Uterus (tissue), 4 donors: ENCODE measurements around the gene CASP8AP2. TPM values are rescaled to one million over a fixed set of nuclear protein-coding genes. Genes with fewer than 3 reads are reported as not detected.
"Not testable (repeated sequence)": the region's sequence is repeated elsewhere in the genome, so short reads cannot be mapped to it uniquely, and the experiment has no call there.

Source experiments
- DNase-seq, 2 donors: peaks; one replicate each; pipeline ENCODE4 v3.0.0-alpha.2; 2019 to 2020
- H3K27ac ChIP-seq, 2 donors: fragments of 200-600 bp; sonication (generic); 1 replicate in 1 of 2; 2 replicates in 1 of 2; pipeline ENCODE4 v1.5.1; 2016 to 2018
- H3K27me3 ChIP-seq, 2 donors: fragments of 200-600 bp; sonication (generic); one replicate each; pipeline ENCODE4 v1.5.1; 2018 to 2019; ENCODE audit warnings: control low read depth in 1 of 2
- H3K36me3 ChIP-seq, 2 donors: fragments of 200-600 bp; sonication (generic); one replicate each; pipeline ENCODE4 v1.5.1; 2019; ENCODE audit warnings: control low read depth in 1 of 2
- H3K4me1 ChIP-seq, 2 donors: fragments of 200-600 bp; sonication (generic); one replicate each; pipeline ENCODE4 v1.5.1; 2018 to 2019; ENCODE audit warnings: control low read depth in 1 of 2
- H3K4me3 ChIP-seq, 2 donors: fragments of 200-600 bp; sonication (generic); 1 replicate in 1 of 2; 2 replicates in 1 of 2; pipeline ENCODE4 v1.5.1; 2018 to 2019; ENCODE audit warnings: mild to moderate bottlenecking in 1 of 2
- H3K9me3 ChIP-seq, 2 donors: fragments of 200-600 bp; sonication (generic); one replicate each; pipeline ENCODE4 v1.5.1; 2019; ENCODE audit warnings: control low read depth in 1 of 2
- CTCF ChIP-seq, 4 experiments: fragments of 200-600 bp in 2 of 4; fragments of 450-650 bp in 2 of 4; sonication (generic) in 2 of 4; IDR thresholded peaks; one replicate each; pipeline ENCODE4 v1.5.1; 2016 to 2019; ENCODE audit warnings: antibody characterized with exemption in 4 of 4, mild to moderate bottlenecking in 2 of 4, moderate library complexity in 1 of 4
- POLR2A ChIP-seq, 2 donors: fragments of 450-650 bp; IDR thresholded peaks; one replicate each; pipeline ENCODE4 v1.6.1; 2016; ENCODE audit warnings: antibody characterized with exemption in 2 of 2, mild to moderate bottlenecking in 1 of 2, moderate library complexity in 1 of 2
- intact Hi-C: fragments of 100-400 bp; cut with DNase I; formaldehyde crosslinking; loops from one replicate; pipeline ENCODE4 v1.15.1; 2023; ENCODE audit warnings: low total_unique reads
- total RNA-seq, 4 donors: library from RNA; depleted of rRNA in 3 of 4; stranded (reverse); fragments of >200 nt in 3 of 4; gene quantifications; one replicate each; pipeline versions ENCODE4 v1.1.0 to v1.2.4, GENCODE V29; 2014 to 2023
- donor health status: DM: yes; HTN: yes; CAD: no.

The CASP8AP2 gene
- total RNA-seq = 10 to 100 TPM; 22.0 to 37.6 (median 29.6) TPM

DNA sequence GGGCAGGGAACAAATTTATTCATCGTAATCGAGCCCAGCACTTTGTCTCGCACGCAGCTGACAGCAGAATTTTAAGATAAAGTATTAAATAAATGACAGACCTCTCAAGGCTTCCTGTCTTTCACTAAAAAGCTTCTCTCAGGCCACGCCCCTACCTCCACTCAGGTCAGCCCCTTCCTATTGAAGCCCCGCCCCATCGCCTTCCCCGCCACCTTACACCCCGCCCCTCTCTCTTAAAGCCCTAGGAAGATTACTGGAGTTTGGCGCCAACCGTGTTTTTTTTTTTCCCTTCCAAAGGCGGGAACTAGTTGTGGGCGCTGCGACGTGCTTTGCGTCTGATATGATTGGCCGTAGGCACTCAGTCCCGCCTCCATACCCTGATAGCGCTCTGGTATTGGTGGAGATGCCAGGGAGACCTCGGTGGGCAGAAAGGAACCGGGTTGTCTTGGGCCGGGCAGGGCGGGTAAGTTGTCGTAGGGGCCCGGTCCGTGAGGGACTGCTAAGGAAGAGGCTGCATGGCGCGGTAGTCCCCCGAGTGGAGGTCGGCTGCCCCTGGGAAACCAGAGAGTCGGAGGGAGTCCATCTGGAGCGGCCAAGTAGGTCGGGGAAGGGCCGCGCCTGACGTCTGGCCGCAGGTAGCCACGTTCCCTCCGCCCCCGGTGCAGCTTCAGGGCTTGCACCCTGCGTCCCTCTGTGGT lies at the start of gene CASP8AP2:
Gene CASP8AP2 (plus strand): TSS at position 409 of the 698 bp plus-strand sequence.
- intact Hi-C loops = no loop called here
- TF ChIP-seq POLR2A (IDR thresholded peaks at IDR 0.05) (peak; percentile 71), CTCF (IDR thresholded peaks at IDR 0.05) (no peak)
- no peaks in the 10 kb centered on the region for H3K36me3 ChIP-seq
- H3K27me3 ChIP-seq = no peaks in the 10 kb centered on the region
- DNase-seq = peak; percentile 91 to 98
- H3K4me1 ChIP-seq = peaks cover 0 to 8% of the 10 kb centered on the region in 2 donors
- no peaks in the 10 kb centered on the region for H3K9me3 ChIP-seq
- H3K27ac ChIP-seq = peak within 1 kb of the TSS; percentile 67 to 89
- H3K4me3 ChIP-seq = peak within 1 kb of the TSS; percentile 58 to 81

GRCh38 chr6:89781070-89782034 lies 48.3 kb upstream of the CASP8AP2 start:
- intact Hi-C loops = no loop called here
- Histone ChIP-seq H3K27ac (no peak overlapping the region), H3K4me1 (no peaks in the 10 kb centered on the region), H3K27me3 (no peaks in the 10 kb centered on the region), H3K9me3 (no peaks in the 10 kb centered on the region), H3K36me3 (no peaks in the 10 kb centered on the region), H3K4me3 (no peak overlapping the region)
- TF ChIP-seq CTCF (IDR thresholded peaks at IDR 0.05) (no peak), POLR2A (IDR thresholded peaks at IDR 0.05) (no peak)
- DNase-seq = no peak

DNA sequence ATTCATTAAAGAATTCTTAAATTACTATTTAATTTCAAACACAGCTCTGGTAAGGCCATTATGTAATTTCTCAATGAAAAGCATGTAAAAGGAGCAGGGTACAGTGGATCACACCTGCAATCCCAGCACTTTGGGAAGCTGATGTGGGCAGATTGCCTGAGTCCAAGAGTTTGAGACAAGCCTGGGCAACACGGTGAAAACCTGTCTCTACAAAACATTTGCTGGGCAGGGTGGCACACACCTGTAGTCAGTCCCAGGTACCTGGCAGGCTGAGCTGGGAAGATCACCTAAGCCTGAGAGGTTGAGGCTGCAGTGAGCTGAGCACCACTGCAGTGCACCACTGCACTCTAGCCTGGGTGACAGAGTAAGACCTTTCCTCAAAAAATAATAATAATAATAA lies 47.5 kb upstream of the CASP8AP2 start:
- no peaks in the 10 kb centered on the region for H3K36me3 ChIP-seq
- no peak for DNase-seq
- no peak overlapping the region for H3K27ac ChIP-seq
- H3K4me1 ChIP-seq = no peaks in the 10 kb centered on the region
- no peak for TF ChIP-seq POLR2A (IDR thresholded peaks at IDR 0.05)
- TF ChIP-seq CTCF (IDR thresholded peaks at IDR 0.05) = no peak
- intact Hi-C loops = no loop called here
- no peaks in the 10 kb centered on the region for H3K9me3 ChIP-seq
- H3K4me3 ChIP-seq = no peak overlapping the region
- no peaks in the 10 kb centered on the region for H3K27me3 ChIP-seq

- H3K36me3 ChIP-seq, DNase-seq, H3K4me3 ChIP-seq, H3K9me3 ChIP-seq, intact Hi-C loops, H3K27me3 ChIP-seq, H3K4me1 ChIP-seq, H3K27ac ChIP-seq: not testable (repeated sequence)
These were observed 46.4 kb upstream of the CASP8AP2 start for GRCh38 chr6:89783293-89783692.

- Histone ChIP-seq H3K27ac (no peak overlapping the region), H3K9me3 (no peaks in the 10 kb centered on the region), H3K36me3 (no peaks in the 10 kb centered on the region), H3K4me3 (no peak overlapping the region), H3K4me1 (no peaks in the 10 kb centered on the region), H3K27me3 (no peaks in the 10 kb centered on the region)
- intact Hi-C loops = no loop called here
- TF ChIP-seq POLR2A (IDR thresholded peaks at IDR 0.05) = no peak
- TF ChIP-seq CTCF (IDR thresholded peaks at IDR 0.05) = no peak
- DNase-seq = no peak
These were observed 44.8 kb upstream of the CASP8AP2 start for GRCh38 chr6:89784838-89785237.
